Measurements from ENCODE around the gene C21orf91. TPM values are rescaled to one million over a fixed set of nuclear protein-coding genes. Genes with fewer than 3 reads are reported as not detected.

Gene C21orf91
- total RNA-seq, 1 donor from 2014 or later: 11.3 TPM

DNA sequence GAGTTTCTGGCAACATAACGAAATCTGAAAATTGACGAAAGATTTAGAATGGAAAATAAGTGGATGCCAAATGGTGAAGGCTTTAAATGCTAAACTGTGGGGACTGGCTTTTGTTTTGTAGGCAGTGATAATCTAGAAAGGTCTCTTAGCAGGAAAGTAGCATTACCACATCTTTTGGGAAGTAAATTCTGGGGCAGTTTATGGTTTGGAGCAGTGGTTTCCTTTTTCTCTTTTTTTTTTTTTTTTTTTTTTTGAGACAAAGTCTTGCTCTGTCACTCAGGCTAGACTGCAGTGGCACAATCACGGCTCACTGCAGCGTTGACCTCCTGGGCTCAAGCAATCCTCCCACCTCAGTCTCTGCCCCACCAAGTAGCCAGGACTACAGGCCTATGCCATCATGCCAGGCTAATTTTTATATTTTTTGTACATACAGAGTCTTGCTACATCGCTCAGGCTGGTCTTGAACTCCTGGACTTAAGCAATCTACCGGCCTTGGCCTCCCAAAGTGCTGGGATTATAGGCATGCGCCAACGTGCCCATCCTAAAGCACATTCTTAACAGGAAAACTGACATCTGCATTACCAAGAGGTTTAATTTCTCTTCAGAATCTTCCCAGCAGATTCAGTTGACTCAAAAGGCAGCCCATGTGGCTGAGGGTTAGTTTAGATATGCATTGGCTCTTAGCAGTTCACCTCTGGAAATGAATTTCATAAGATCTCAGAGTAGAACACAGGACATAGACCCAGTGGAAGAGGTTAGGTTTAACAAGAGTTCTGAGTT, 32.9 kb downstream of the C21orf91 start:
- intact Hi-C loops (cut with DNase I): no loop called here
- Histone ChIP-seq H3K4me1 (no peaks in the 10 kb centered on the region), H3K27me3 (no peaks in the 10 kb centered on the region), H3K4me3 (no peak overlapping the region), H3K27ac (no peak overlapping the region), H3K9me3 (no peaks in the 10 kb centered on the region), H3K36me3 (peaks cover 12 to 20% of the 10 kb centered on the region in 2 donors)
- TF ChIP-seq, protein P1, sequence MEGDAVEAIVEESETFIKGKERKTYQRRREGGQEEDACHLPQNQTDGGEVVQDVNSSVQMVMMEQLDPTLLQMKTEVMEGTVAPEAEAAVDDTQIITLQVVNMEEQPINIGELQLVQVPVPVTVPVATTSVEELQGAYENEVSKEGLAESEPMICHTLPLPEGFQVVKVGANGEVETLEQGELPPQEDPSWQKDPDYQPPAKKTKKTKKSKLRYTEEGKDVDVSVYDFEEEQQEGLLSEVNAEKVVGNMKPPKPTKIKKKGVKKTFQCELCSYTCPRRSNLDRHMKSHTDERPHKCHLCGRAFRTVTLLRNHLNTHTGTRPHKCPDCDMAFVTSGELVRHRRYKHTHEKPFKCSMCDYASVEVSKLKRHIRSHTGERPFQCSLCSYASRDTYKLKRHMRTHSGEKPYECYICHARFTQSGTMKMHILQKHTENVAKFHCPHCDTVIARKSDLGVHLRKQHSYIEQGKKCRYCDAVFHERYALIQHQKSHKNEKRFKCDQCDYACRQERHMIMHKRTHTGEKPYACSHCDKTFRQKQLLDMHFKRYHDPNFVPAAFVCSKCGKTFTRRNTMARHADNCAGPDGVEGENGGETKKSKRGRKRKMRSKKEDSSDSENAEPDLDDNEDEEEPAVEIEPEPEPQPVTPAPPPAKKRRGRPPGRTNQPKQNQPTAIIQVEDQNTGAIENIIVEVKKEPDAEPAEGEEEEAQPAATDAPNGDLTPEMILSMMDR (IDR thresholded peaks at IDR 0.05): no peak
- no peak for DNase-seq (ENCODE audit: low spot score in 2 of 2)

DNA sequence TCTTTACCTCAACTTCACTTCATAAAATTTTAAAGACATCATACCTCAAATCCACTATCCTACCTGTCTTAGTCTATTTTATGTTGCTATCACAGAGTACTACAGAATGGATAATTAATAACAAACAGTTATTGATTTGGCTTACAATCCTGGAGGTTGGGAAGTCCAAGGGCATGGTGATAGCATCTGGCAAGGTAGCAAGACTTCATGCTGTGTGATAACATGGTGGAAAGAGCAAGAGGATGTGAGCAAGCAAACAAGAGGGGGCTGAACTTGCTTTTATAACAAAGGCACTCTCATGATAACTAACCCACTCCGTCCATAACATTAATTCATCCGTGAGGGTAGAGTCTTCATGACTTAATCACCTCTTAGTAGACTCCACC, 33.8 kb downstream of the C21orf91 start:
- Histone ChIP-seq H3K27me3 (no peaks in the 10 kb centered on the region), H3K36me3 (peaks cover 12 to 20% of the 10 kb centered on the region in 2 donors), H3K9me3 (no peaks in the 10 kb centered on the region), H3K4me3 (no peak overlapping the region), H3K4me1 (no peaks in the 10 kb centered on the region), H3K27ac (no peak overlapping the region)
- intact Hi-C loops (cut with DNase I): no loop called here
- TF ChIP-seq, protein P1 (IDR thresholded peaks at IDR 0.05): no peak
- DNase-seq (ENCODE audit: low spot score in 2 of 2): no peak

DNA sequence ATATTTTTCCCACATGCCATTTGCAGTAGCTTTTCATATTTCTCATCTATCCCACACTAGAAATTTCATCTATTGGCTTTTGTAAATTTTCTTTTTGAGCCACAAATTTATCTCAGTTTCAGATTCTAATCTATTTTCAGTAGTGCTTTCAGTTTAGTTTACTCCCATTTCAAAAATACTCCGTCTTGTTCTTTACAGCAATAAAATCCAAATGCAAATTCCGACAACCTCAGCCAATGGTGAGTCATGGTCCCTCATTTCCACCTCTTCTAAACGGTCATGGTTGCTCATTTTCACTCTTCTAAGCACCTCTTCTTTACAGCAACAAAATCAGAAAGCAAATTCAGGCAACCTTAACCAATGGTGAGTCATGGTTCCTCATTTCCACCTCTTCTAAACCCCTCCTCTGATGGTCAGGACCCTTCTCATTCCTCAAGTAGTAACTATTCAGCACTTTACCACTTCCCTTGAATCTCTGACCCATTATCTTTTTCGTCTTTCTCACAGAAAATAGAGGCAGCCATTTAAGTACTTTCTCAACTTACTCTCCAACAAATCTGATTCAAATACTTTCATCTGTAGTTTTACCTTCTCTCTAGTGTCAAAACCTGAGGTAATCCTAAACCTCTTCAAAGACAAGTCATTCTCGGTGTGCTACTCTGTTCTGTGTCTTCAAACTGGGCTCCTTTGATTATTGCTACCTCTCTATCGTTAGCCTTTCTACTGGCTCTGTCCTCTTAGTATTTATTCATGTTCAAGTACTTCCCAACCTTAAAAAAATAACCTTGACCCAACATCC, 34.4 kb downstream of the C21orf91 start:
- Histone ChIP-seq H3K4me1 (no peaks in the 10 kb centered on the region), H3K27me3 (no peaks in the 10 kb centered on the region), H3K36me3 (peaks cover 12 to 20% of the 10 kb centered on the region in 2 donors), H3K4me3 (no peak overlapping the region), H3K9me3 (no peaks in the 10 kb centered on the region), H3K27ac (no peak overlapping the region)
- TF ChIP-seq, protein P1 (IDR thresholded peaks at IDR 0.05): no peak
- no peak for DNase-seq (ENCODE audit: low spot score in 2 of 2)
- intact Hi-C loops (cut with DNase I): no loop called here

DNA sequence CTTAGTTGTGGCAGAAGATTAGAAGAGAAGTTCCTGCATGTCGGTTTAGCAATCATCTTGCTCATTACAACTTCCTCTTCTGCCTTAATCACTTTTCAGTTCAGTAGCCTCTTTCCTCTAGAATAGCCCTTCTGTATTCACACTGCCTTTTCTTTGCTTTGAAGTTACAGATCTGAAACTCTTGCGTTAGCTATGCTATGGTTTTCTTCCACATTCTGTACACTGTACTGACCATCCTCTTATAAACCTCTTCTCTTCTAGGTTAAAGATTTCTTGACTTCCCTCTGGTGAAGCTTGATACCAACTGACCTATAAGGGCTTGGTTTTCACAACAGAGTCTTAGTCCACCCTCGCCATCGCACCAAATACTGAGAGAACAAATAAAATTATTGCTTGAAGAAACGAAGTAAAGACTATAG, 35.0 kb downstream of the C21orf91 start:
- no peaks in the 10 kb centered on the region for H3K27me3 ChIP-seq
- H3K36me3 ChIP-seq: peaks cover 12 to 20% of the 10 kb centered on the region in 2 donors
- no peak for DNase-seq (ENCODE audit: low spot score in 2 of 2)
- TF ChIP-seq, protein P1 (IDR thresholded peaks at IDR 0.05): no peak
- no peaks in the 10 kb centered on the region for H3K4me1 ChIP-seq
- intact Hi-C loops (cut with DNase I): no loop called here
- no peaks in the 10 kb centered on the region for H3K9me3 ChIP-seq
- H3K27ac ChIP-seq: no peak overlapping the region
- no peak overlapping the region for H3K4me3 ChIP-seq

DNA sequence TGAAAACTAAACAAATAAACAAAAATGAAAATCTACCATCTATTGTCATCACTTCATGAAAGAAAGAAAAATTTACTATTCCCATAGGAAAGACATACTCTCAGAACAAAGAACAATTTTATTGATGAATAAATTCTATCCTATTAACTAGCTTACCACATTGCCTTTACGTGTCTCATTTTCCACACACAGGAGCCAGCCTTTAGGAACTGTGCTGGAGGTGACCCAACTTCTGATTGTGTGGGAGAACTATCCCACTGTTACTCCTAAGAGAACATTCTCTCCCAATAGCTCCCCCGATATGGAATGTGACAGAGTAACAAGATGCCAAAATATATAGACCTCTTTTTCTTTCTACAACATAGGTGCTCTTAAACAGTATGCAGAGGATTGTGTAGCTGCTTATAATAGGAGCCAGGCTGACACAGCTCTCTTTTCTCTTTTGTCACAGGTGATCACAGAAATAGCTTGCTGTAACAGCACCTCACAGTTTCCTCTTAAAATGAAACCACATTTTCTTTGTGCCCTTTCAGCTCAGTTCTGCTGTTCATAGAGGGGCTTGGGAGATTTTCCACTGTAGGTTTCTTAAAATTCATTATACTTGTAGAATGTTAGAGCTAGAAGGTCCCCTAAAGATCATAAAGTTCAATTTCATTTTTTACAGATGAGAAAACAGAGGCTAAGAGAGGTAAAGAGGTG, 35.5 kb downstream of the C21orf91 start:
- intact Hi-C loops (cut with DNase I): no loop called here
- Histone ChIP-seq H3K36me3 (peaks cover 12 to 20% of the 10 kb centered on the region in 2 donors), H3K4me3 (no peak overlapping the region), H3K4me1 (no peaks in the 10 kb centered on the region), H3K27ac (no peak overlapping the region), H3K9me3 (no peaks in the 10 kb centered on the region), H3K27me3 (no peaks in the 10 kb centered on the region)
- DNase-seq (ENCODE audit: low spot score in 2 of 2): no peak
- TF ChIP-seq, protein P1 (IDR thresholded peaks at IDR 0.05): no peak

Measured in ascending aorta (tissue), 2 donors.